CD14-positive monocyte (primary cell): ENCODE data around the gene COA3. TPM values are rescaled to one million over a fixed set of nuclear protein-coding genes. Genes with fewer than 3 reads are reported as not detected.

ENCODE experiments used
- DNase-seq, 3 donors: peaks; one replicate each; pipeline ENCODE4 v3.0.0-alpha.2; 2011 to 2022
- H2AFZ ChIP-seq: 2 replicates; pipeline ENCODE4 v1.6.0; 2012; ENCODE audit warnings: mild to moderate bottlenecking, low read depth, low read length, inconsistent platforms; ENCODE audit not compliant: insufficient read depth, poor library complexity, severe bottlenecking
- H3K27ac ChIP-seq, 2 donors: 1 replicate in 1 of 2; 2 replicates in 1 of 2; pipeline ENCODE4 v1.5.1; 2012 to 2013; ENCODE audit warnings: low read length in 2 of 2, control low read depth in 1 of 2, inconsistent platforms in 1 of 2, low read depth in 1 of 2, mild to moderate bottlenecking in 1 of 2
- H3K27me3 ChIP-seq, 2 donors: one replicate each; pipeline versions ENCODE4 v1.6.0 to v1.6.1; 2011 to 2013; ENCODE audit warnings: low read length in 2 of 2; ENCODE audit not compliant: control insufficient read depth in 2 of 2, insufficient read depth in 2 of 2
- H3K36me3 ChIP-seq, 2 donors: replicated peaks in 1 of 2; 1 replicate in 1 of 2; 2 replicates in 1 of 2; pipeline versions ENCODE4 v1.5.1 to v1.6.1; 2012 to 2013; ENCODE audit warnings: low read length in 2 of 2, control low read depth in 1 of 2, inconsistent platforms in 1 of 2, mild to moderate bottlenecking in 1 of 2; ENCODE audit not compliant: insufficient read depth in 2 of 2, control insufficient read depth in 1 of 2
- H3K4me1 ChIP-seq, 2 donors: 1 replicate in 1 of 2; 2 replicates in 1 of 2; pipeline versions ENCODE4 v1.5.1 to v1.6.1; 2012 to 2013; ENCODE audit warnings: low read length in 2 of 2, control low read depth in 1 of 2, inconsistent platforms in 1 of 2, mild to moderate bottlenecking in 1 of 2, moderate library complexity in 1 of 2; ENCODE audit not compliant: insufficient read depth in 2 of 2, control insufficient read depth in 1 of 2
- H3K4me2 ChIP-seq: replicated peaks from 2 replicates; pipeline ENCODE3; 2012; ENCODE audit warnings: low read length, moderate library complexity, mild to moderate bottlenecking; ENCODE audit not compliant: poor library complexity, severe bottlenecking; ENCODE audit errors: extremely low read depth
- H3K4me3 ChIP-seq, 3 experiments: fragments of 200-600 bp in 1 of 3; sonication (generic) in 1 of 3; replicated peaks in 1 of 3; 1 replicate in 2 of 3; 2 replicates in 1 of 3; pipeline ENCODE4 v1.5.1; 2011 to 2013; ENCODE audit warnings: low read length in 3 of 3, mild to moderate bottlenecking in 3 of 3, control low read depth in 2 of 3, low read depth in 2 of 3, inconsistent platforms in 1 of 3, moderate library complexity in 1 of 3
- H3K79me2 ChIP-seq: 2 replicates; pipeline ENCODE4 v1.6.0; 2012; ENCODE audit warnings: mild to moderate bottlenecking, control low read depth, inconsistent platforms, low read length, moderate library complexity; ENCODE audit not compliant: insufficient read depth
- H3K9ac ChIP-seq: 2 replicates; pipeline ENCODE4 v1.6.0; 2017; ENCODE audit warnings: low read length, mild to moderate bottlenecking; ENCODE audit not compliant: insufficient read depth, poor library complexity, severe bottlenecking
- H3K9me3 ChIP-seq, 2 donors: replicated peaks in 1 of 2; 1 replicate in 1 of 2; 2 replicates in 1 of 2; pipeline versions ENCODE4 v1.5.1 to v1.6.1; 2012 to 2013; ENCODE audit warnings: low read length in 2 of 2, control low read depth in 1 of 2; ENCODE audit not compliant: control insufficient read depth in 1 of 2, insufficient read depth in 1 of 2
- H4K20me1 ChIP-seq: 2 replicates; pipeline ENCODE4 v1.6.0; 2012; ENCODE audit warnings: mild to moderate bottlenecking, low read length, control low read depth, moderate library complexity; ENCODE audit not compliant: insufficient read depth
- H3K27ac Mint-ChIP-seq, 7 donors: one replicate each; pipeline ENCODE4 v1.8.0; 2020; ENCODE audit warnings: mild to moderate bottlenecking in 7 of 7, mixed read lengths in 7 of 7, moderate library complexity in 6 of 7, inconsistent platforms in 2 of 7
- H3K27me3 Mint-ChIP-seq, 3 donors: one replicate each; pipeline ENCODE4 v1.8.0; 2021 to 2022; ENCODE audit warnings: low read depth in 3 of 3, mild to moderate bottlenecking in 3 of 3, mixed read lengths in 3 of 3, moderate library complexity in 3 of 3, inconsistent platforms in 1 of 3
- H3K36me3 Mint-ChIP-seq, 2 donors: one replicate each; pipeline ENCODE4 v1.8.0; 2020; ENCODE audit warnings: mixed read lengths in 2 of 2, inconsistent platforms in 1 of 2, mild to moderate bottlenecking in 1 of 2
- H3K4me1 Mint-ChIP-seq: one replicate; pipeline ENCODE4 v1.8.0; 2020; ENCODE audit warnings: mild to moderate bottlenecking, mixed read lengths
- H3K4me3 Mint-ChIP-seq, 2 donors: one replicate each; pipeline ENCODE4 v1.8.0; 2020; ENCODE audit warnings: mild to moderate bottlenecking in 2 of 2, mixed read lengths in 2 of 2, moderate library complexity in 1 of 2
- H3K9me3 Mint-ChIP-seq, 7 donors: one replicate each; pipeline ENCODE4 v1.8.0; 2020 to 2022; ENCODE audit warnings: mixed read lengths in 7 of 7, mild to moderate bottlenecking in 6 of 7, moderate library complexity in 6 of 7, inconsistent platforms in 2 of 7
- CTCF ChIP-seq: fragments of 200-600 bp; IDR thresholded peaks from one replicate; pipeline ENCODE4 v1.8.0; 2022; ENCODE audit warnings: antibody characterized with exemption, mild to moderate bottlenecking
- WGBS: methylation state at CpG from one replicate; pipeline ENCODE4 v1.1.5; 2013; ENCODE audit warnings: missing lambda C conversion rate; ENCODE audit not compliant: insufficient coverage; 5-methylcytosine and 5-hydroxymethylcytosine counted together
- intact Hi-C, 2 donors: fragments of 100-400 bp; cut with micrococcal nuclease; formaldehyde crosslinking; loops; one replicate each; pipeline versions ENCODE4 v1.15.0 to v1.15.1; 2023
- polyA plus RNA-seq, 3 donors: library from polyadenylated mRNA; depleted of rRNA in 1 of 3; unstranded in 2 of 3; stranded (reverse) in 1 of 3; fragments of 300-500 nt in 2 of 3; fragments of >200 nt in 1 of 3; fragmentation: Illumina TruSeq in 2 of 3; gene quantifications; 1 replicate in 2 of 3; 2 replicates in 1 of 3; pipeline ENCODE4 v1.2.3, GENCODE V29; 2012 to 2021

COA3 gene
- polyA plus RNA-seq, 3 donors = 21.5 to 171 (median 156) TPM

GRCh38 chr17:42804918-42805367 is 6.4 kb upstream of the COA3 start:
- Histone ChIP-seq H3K9ac (no peak overlapping the region), H3K27ac (no peak overlapping the region), H3K79me2 (no peaks in the 10 kb centered on the region), H3K27me3 (no peaks in the 10 kb centered on the region), H3K9me3 (no peaks in the 10 kb centered on the region), H3K4me3 (no peak overlapping the region), H2AFZ (no peak overlapping the region), H3K4me2 (no peak overlapping the region), H3K36me3 (peaks cover 8 to 14% of the 10 kb centered on the region in 2 donors), H4K20me1 (no peaks in the 10 kb centered on the region), H3K4me1 (no peaks in the 10 kb centered on the region)
- H3K4me1 Mint-ChIP-seq = no peaks in the 10 kb centered on the region
- no peak for TF ChIP-seq CTCF
- intact Hi-C loops = no loop called here
- H3K27ac Mint-ChIP-seq = no peak overlapping the region
- H3K27me3 Mint-ChIP-seq = peaks cover 4 to 11% (median 6%) of the 10 kb centered on the region in 3 donors
- 100% methylated on average over 1 of the region's 1 CpG for WGBS
- no peaks in the 10 kb centered on the region for H3K9me3 Mint-ChIP-seq
- peaks cover 12 to 19% of the 10 kb centered on the region in 2 donors for H3K36me3 Mint-ChIP-seq
- no peak for DNase-seq
- no peak overlapping the region for H3K4me3 Mint-ChIP-seq

DNA sequence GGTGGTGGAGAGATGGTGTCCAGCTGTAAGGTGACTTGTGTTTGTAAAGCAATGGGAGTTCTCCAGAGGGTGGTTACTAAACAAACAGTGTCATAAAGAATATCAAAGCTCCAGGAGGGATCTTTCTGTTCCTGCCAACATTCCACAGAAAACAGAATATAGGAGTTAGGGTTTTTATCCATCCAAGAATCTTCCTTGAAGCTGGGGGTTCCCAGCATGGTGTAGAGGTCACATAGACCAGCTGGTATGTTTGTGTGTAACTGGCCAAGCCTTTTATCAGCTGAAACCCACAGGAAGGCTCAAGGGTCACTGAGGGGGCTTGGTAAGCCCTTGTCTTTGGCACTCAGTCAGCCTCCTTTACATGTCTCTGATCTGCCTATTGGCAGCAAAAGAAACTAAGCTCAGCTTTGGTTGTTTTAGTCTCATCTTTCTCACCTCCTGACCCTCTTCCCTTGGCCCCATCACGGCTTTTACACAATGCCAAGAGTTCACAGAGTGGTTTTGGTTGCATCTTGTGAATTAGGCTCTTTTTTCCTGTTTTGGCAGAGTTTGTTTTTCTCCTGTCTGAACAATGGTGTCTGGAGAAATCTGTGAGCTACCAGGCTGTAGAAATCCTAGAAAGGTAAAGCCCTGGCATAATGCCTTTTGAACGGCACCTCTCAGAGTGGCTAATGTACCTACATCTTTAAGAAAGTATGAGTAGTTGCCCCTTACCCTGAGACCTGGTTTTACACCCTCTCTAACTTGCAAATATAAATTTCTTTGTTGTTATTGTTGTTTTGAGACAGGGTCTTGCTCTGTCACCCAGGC is 4.8 kb upstream of the COA3 start:
- no peaks in the 10 kb centered on the region for H3K9me3 ChIP-seq
- Mint-ChIP-seq H3K4me1 (peaks cover 5% of the 10 kb centered on the region), H3K9me3 (no peaks in the 10 kb centered on the region), H3K4me3 (no peak overlapping the region), H3K36me3 (peaks cover 0 to 3% of the 10 kb centered on the region in 2 donors), H3K27me3 (peaks cover 6 to 13% (median 6%) of the 10 kb centered on the region in 3 donors), H3K27ac (no peak overlapping the region)
- H4K20me1 ChIP-seq = no peaks in the 10 kb centered on the region
- no peaks in the 10 kb centered on the region for H3K36me3 ChIP-seq
- H2AFZ ChIP-seq = no peak overlapping the region
- intact Hi-C loops = no loop called here
- TF ChIP-seq CTCF = no peak
- no peak overlapping the region for H3K27ac ChIP-seq
- DNase-seq = no peak
- peaks cover 1% of the 10 kb centered on the region for H3K79me2 ChIP-seq
- no peak overlapping the region for H3K4me2 ChIP-seq
- no peaks in the 10 kb centered on the region for H3K27me3 ChIP-seq
- whole genome bisulfite sequencing = no CpG with 5 or more reads among the region's 2 CpGs
- no peak overlapping the region for H3K4me3 ChIP-seq
- peaks cover 5 to 6% of the 10 kb centered on the region in 2 donors for H3K4me1 ChIP-seq
- H3K9ac ChIP-seq = no peak overlapping the region
